ENCODE results near the gene KCNN4. TPM values are rescaled to one million over a fixed set of nuclear protein-coding genes. Genes with fewer than 3 reads are reported as not detected.
"Not testable (repeated sequence)": the region's sequence is repeated elsewhere in the genome, so short reads cannot be mapped to it uniquely, and the experiment has no call there.

KCNN4 gene
- polyA plus RNA-seq, 6 donors from 2014 or later, result 9.7 to 17.2 (median 10.3) TPM

DNA sequence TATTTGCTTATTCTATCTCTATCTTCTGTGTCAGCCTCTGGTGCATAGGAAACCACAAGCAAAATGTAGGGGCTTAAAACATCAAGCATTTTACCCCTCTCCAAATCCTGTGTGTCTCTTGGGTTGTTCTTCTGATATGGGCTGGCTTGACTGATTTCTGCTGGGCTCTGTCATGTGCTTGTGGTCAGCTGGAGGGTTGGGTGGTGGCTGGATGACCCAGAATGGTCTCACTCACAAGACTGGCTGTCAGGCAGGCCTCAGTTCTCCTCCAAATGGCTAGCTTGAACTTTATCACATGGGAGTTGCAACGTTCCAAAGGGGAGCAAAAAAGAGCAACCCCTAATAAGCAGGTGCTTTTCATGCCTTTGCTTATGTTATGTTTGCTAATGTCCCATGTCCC lies 31.1 kb upstream of the KCNN4 start:
- ATAC-seq (ENCODE audit: low read depth in 2 of 2), result no peak
- Mint-ChIP-seq H3K36me3 (peaks cover 0 to 7% of the 10 kb centered on the region in 2 donors), H3K4me1 (no peaks in the 10 kb centered on the region), H3K4me3 (no peak overlapping the region), H3K9me3 (peaks cover 0 to 7% (median 0%) of the 10 kb centered on the region in 7 donors), H3K27ac (no peak overlapping the region), H3K27me3 (peaks cover 33 to 51% (median 48%) of the 10 kb centered on the region in 3 donors)
- DNase-seq, result no peak

GRCh38 chr19:43809762-43810696 lies 29.3 kb upstream of the KCNN4 start:
- peaks cover 0 to 4% (median 0%) of the 10 kb centered on the region in 7 donors for H3K9me3 Mint-ChIP-seq
- peaks cover 0 to 7% of the 10 kb centered on the region in 2 donors for H3K36me3 Mint-ChIP-seq
- H3K4me1 Mint-ChIP-seq, result no peaks in the 10 kb centered on the region
- DNase-seq (peak; percentile 29), ATAC-seq (ENCODE audit: low read depth in 2 of 2) (peak; percentile 47 to 61)
- H3K27me3 Mint-ChIP-seq, result peaks cover 24 to 51% (median 47%) of the 10 kb centered on the region in 3 donors
- H3K27ac Mint-ChIP-seq, result peak overlapping the region in 2 of 6 donors; percentile 59 to 93
- H3K4me3 Mint-ChIP-seq, result no peak overlapping the region

DNA sequence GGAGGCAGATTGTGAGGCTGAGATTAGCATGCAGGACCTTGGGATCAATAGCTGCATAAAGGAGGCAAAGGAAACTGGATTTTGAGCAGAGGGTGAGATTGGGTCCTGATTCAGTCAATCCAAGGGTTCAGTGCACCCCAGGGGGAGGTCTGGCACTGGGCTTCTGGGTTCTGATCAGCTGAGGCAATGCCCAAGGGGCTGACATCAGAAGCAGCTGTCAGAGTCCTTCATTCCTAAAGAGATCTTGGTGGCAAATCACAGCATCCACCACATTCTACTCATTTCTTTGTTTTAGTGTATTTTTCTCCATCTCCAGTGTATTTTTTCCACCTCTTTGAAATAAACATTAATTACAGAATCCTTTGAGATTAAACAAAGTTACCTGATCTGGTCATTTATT lies 26.9 kb upstream of the KCNN4 start:
- peaks cover 0 to 1% (median 0%) of the 10 kb centered on the region in 7 donors for H3K9me3 Mint-ChIP-seq
- H3K27ac Mint-ChIP-seq, result no peak overlapping the region
- no peaks in the 10 kb centered on the region for H3K4me1 Mint-ChIP-seq
- H3K27me3 Mint-ChIP-seq, result peaks cover 19 to 56% (median 41%) of the 10 kb centered on the region in 3 donors
- no peaks in the 10 kb centered on the region for H3K36me3 Mint-ChIP-seq
- no peak overlapping the region for H3K4me3 Mint-ChIP-seq
- ATAC-seq (ENCODE audit: low read depth in 2 of 2) (no peak), DNase-seq (no peak)

GRCh38 chr19:43806848-43807247 lies 26.1 kb upstream of the KCNN4 start:
- peaks cover 19 to 57% (median 41%) of the 10 kb centered on the region in 3 donors for H3K27me3 Mint-ChIP-seq
- H3K4me1 Mint-ChIP-seq, result no peaks in the 10 kb centered on the region
- no peak overlapping the region for H3K4me3 Mint-ChIP-seq
- DNase-seq (no peak), ATAC-seq (ENCODE audit: low read depth in 2 of 2) (no peak)
- H3K27ac Mint-ChIP-seq, result no peak overlapping the region
- peaks cover 0 to 1% (median 0%) of the 10 kb centered on the region in 7 donors for H3K9me3 Mint-ChIP-seq
- H3K36me3 Mint-ChIP-seq, result no peaks in the 10 kb centered on the region

- H3K36me3 Mint-ChIP-seq; H3K27ac Mint-ChIP-seq; ATAC-seq (ENCODE audit: low read depth in 2 of 2); H3K9me3 Mint-ChIP-seq; H3K4me1 Mint-ChIP-seq; DNase-seq; H3K4me3 Mint-ChIP-seq: not testable (repeated sequence)
- peaks cover 19 to 55% (median 39%) of the 10 kb centered on the region in 3 donors for H3K27me3 Mint-ChIP-seq
Observed at GRCh38 chr19:43806401-43806800, 25.6 kb upstream of the KCNN4 start.

DNA sequence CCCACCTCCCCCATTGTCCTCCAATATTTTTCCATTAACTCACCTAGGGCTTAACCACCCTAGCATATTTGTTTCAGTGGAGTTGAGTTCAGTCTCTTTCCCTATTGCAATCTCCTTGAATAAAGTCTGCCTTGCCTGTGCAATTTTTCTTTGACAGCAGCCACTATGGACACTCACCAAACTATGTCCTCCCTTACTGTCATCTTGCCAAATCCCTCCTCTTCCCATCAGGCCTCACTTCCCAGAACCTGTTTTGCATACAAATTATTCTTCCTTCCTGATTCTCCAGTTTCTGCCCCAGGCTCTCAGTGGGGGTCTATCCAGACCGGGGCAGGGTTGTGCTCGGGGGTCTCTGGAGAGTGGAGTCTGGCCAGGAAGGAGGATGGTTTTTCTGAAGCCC lies 23.7 kb upstream of the KCNN4 start:
- no peaks in the 10 kb centered on the region for H3K9me3 Mint-ChIP-seq
- H3K27me3 Mint-ChIP-seq, result peaks cover 9 to 50% (median 45%) of the 10 kb centered on the region in 3 donors
- no peak overlapping the region for H3K27ac Mint-ChIP-seq
- peaks cover 1 to 3% (median 2%) of the 10 kb centered on the region in 3 donors for H3K4me1 Mint-ChIP-seq
- ATAC-seq (ENCODE audit: low read depth in 2 of 2) (no peak), DNase-seq (no peak)
- no peaks in the 10 kb centered on the region for H3K36me3 Mint-ChIP-seq
- no peak overlapping the region for H3K4me3 Mint-ChIP-seq

- Mint-ChIP-seq H3K36me3 (no peaks in the 10 kb centered on the region), H3K27ac (peak within 1 kb of the TSS in 3 of 6 donors; percentile 21 to 58 (median 56)), H3K9me3 (peaks cover 0 to 2% (median 0%) of the 10 kb centered on the region in 7 donors), H3K27me3 (peaks cover 9 to 62% (median 57%) of the 10 kb centered on the region in 3 donors), H3K4me3 (no peak within 1 kb of the TSS), H3K4me1 (peaks cover 14 to 19% (median 16%) of the 10 kb centered on the region in 3 donors)
- DNase-seq, result no peak
- no peak for ATAC-seq (ENCODE audit: low read depth in 2 of 2)
Observed at GRCh38 chr19:43802216-43802951, 21.6 kb upstream of the KCNN4 start, which contains the start of gene LYPD5. Gene LYPD5 (minus strand): TSS chr19:43802447. CDS start chr19:43802380, 67 bp downstream.

DNA sequence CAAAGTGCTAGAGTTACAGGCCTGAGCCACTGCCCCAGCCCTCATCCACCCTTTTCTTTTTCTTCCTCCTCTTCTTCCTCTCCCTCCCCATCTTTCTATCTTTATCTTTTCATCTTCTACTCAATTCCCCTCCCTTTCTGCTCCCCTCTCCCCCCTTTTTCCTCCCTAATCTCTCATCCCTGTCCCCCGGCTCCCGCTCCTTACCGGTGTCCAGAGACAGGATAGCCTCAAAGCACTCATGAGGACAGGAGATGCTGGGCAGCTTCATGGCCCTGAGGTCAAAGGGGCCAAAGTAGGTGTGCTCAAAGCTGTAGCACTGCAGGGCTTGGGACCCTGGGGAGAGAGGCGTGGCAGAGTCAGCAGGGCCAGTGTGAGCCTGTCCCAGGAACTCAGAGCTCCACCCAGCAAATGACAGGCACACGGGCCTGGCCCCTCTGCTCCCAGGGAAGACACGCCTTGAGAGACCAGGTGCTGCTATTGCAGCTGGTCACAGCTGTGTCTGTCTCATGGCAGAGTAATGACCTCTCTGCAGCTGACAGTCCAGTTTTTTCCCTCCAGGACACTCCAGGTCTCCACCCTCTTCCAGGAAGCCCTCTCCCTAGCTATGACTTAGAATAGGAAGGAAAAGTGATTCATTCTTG lies 18.8 kb upstream of the KCNN4 start:
- no peak for ATAC-seq (ENCODE audit: low read depth in 2 of 2)
- Mint-ChIP-seq H3K36me3 (peaks cover 0 to 7% of the 10 kb centered on the region in 2 donors), H3K27ac (no peak overlapping the region), H3K9me3 (peaks cover 0 to 11% (median 6%) of the 10 kb centered on the region in 7 donors), H3K4me1 (peaks cover 16 to 19% (median 18%) of the 10 kb centered on the region in 3 donors), H3K4me3 (peak overlapping the region; percentile 20 to 87 (median 75)), H3K27me3 (peaks cover 14 to 71% (median 68%) of the 10 kb centered on the region in 3 donors)
- DNase-seq, result no peak

DNA sequence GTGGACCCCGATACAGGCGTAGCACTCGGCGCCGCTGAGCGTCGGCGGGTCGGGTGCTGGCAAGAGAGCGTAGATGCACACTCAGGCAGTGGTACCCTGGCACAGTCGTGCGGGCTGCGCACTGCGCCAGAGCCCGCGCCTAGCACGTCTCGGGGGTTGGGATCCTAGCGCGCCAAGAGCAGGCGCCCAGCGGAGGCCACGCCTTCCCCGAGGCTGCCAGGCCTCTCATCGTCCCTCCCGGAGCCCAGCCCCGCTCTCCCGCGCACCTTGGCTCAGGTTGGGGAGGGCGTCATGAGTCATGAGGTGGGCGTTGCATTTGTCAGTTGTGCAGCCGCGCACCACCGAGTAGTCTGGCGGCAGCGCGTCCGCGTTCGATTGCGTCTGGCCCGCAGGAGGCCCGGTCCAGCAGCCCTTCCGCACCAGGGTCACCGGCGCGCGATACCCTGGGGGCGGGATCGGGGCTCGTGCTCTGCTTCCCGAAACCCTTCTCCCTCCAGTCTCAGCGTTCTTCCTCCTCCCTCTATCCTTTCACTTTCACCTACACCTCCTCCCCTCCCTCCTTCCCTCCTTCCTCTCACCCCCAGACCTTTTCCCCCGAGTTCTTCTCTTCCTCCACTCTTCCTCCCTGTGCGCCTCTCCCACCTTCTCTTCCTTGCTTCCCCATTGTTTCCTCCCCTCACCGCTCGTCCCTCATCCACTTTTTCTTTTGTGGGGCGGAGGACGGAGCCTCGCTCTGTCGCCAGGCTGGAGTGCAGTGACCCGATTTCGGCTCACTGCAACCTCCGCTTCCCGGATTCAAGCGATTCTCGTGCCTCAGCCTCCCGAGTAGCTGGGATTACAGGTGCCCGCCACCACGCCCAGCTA lies 18.0 kb upstream of the KCNN4 start:
- ATAC-seq (ENCODE audit: low read depth in 2 of 2) (peak; percentile 58 to 61), DNase-seq (no peak)
- Mint-ChIP-seq H3K4me1 (peaks cover 16 to 19% (median 18%) of the 10 kb centered on the region in 3 donors), H3K4me3 (peak overlapping the region; percentile 20 to 87 (median 75)), H3K9me3 (peaks cover 0 to 11% (median 6%) of the 10 kb centered on the region in 7 donors), H3K27me3 (peaks cover 15 to 78% (median 71%) of the 10 kb centered on the region in 3 donors), H3K27ac (peak overlapping the region in 3 of 6 donors; percentile 72 to 80 (median 74)), H3K36me3 (peaks cover 0 to 7% of the 10 kb centered on the region in 2 donors)

- Mint-ChIP-seq H3K4me1 (peaks cover 16 to 19% (median 18%) of the 10 kb centered on the region in 3 donors), H3K27ac (peak overlapping the region in 1 of 6 donors; percentile 67), H3K27me3 (peaks cover 18 to 84% (median 77%) of the 10 kb centered on the region in 3 donors), H3K36me3 (peaks cover 0 to 7% of the 10 kb centered on the region in 2 donors), H3K4me3 (peak overlapping the region; percentile 20 to 83 (median 75)), H3K9me3 (peaks cover 0 to 11% (median 6%) of the 10 kb centered on the region in 7 donors)
- ATAC-seq (ENCODE audit: low read depth in 2 of 2) (no peak), DNase-seq (no peak)
Observed at GRCh38 chr19:43798026-43798545, 17.3 kb upstream of the KCNN4 start.

GRCh38 chr19:43797556-43797955 lies 16.8 kb upstream of the KCNN4 start:
- Mint-ChIP-seq H3K4me1 (peaks cover 16 to 19% (median 18%) of the 10 kb centered on the region in 3 donors), H3K27me3 (peaks cover 18 to 78% (median 71%) of the 10 kb centered on the region in 3 donors), H3K27ac (no peak overlapping the region), H3K9me3 (peaks cover 0 to 11% (median 6%) of the 10 kb centered on the region in 7 donors), H3K36me3 (peaks cover 0 to 7% of the 10 kb centered on the region in 2 donors), H3K4me3 (peak overlapping the region in 5 of 8 donors; percentile 33 to 83 (median 51))
- ATAC-seq (ENCODE audit: low read depth in 2 of 2), result no peak
- DNase-seq, result no peak

- peaks cover 18 to 74% (median 67%) of the 10 kb centered on the region in 3 donors for H3K27me3 Mint-ChIP-seq
- H3K4me3 Mint-ChIP-seq, result peak overlapping the region in 6 of 8 donors; percentile 33 to 81 (median 59)
- H3K9me3 Mint-ChIP-seq, result peaks cover 0 to 11% (median 6%) of the 10 kb centered on the region in 7 donors
- no peak overlapping the region for H3K27ac Mint-ChIP-seq
- H3K36me3 Mint-ChIP-seq, result peaks cover 0 to 7% of the 10 kb centered on the region in 2 donors
- H3K4me1 Mint-ChIP-seq, result peaks cover 16 to 19% (median 18%) of the 10 kb centered on the region in 3 donors
- no peak for ATAC-seq (ENCODE audit: low read depth in 2 of 2)
- DNase-seq, result no peak
Observed at GRCh38 chr19:43797118-43797517, 16.3 kb upstream of the KCNN4 start.
